Mammary epithelial cell (primary cell): ENCODE data around the gene EYS.

ENCODE experiments used
- CTCF ChIP-seq, 2 donors: IDR thresholded peaks in 1 of 2; conservative IDR thresholded peaks in 1 of 2; 2 replicates each; pipeline ENCODE4 v1.5.1; 2011 to 2012; ENCODE audit warnings: inconsistent platforms in 2 of 2, low read length in 2 of 2, mild to moderate bottlenecking in 2 of 2, control low read depth in 1 of 2, low read depth in 1 of 2; ENCODE audit not compliant: insufficient read depth in 1 of 2; ENCODE audit errors: extremely low read depth in 1 of 2
- EZH2 ChIP-seq: IDR thresholded peaks from 2 replicates; pipeline ENCODE4 v1.6.1; 2012; ENCODE audit warnings: low read length, inconsistent platforms, borderline replicate concordance

GRCh38 chr6:65649392-65649791 lies 57.6 kb downstream of the EYS start:
- TF ChIP-seq CTCF (conservative IDR thresholded peaks at IDR 0.05 in 1 of 2, IDR thresholded peaks at IDR 0.05 in 1 of 2; ENCODE audit: extremely low read depth in 1 of 2, insufficient read depth in 1 of 2, low read depth in 1 of 2, low read length in 2 of 2) (no peak), EZH2 (no peak)
